Psoas muscle (tissue), 8 donors: ENCODE measurements around the gene OPRL1. TPM values are rescaled to one million over a fixed set of nuclear protein-coding genes. Genes with fewer than 3 reads are reported as not detected.
A peak's percentile ranks its signal among the peaks of the same experiment; 100 is the strongest.

Experiments used
- ATAC-seq, 4 donors: fragments of 200-7000 bp; cut with Tn5 transposase; one replicate each; pipeline ENCODE4 v1.9.1; 2020; ENCODE audit warnings: moderate library complexity in 3 of 4, mild to moderate bottlenecking in 2 of 4
- DNase-seq, 2 donors: peaks; one replicate each; pipeline ENCODE4 v3.0.0-alpha.2; 2020
- H3K27ac ChIP-seq: fragments of 200-600 bp; one replicate; pipeline ENCODE4 v1.8.0; 2022
- H3K27me3 ChIP-seq, 3 donors: fragments of 200-600 bp in 1 of 3; one replicate each; pipeline versions ENCODE4 v1.6.1 to v1.8.0; 2013 to 2022; ENCODE audit warnings: low read length in 2 of 3, mild to moderate bottlenecking in 2 of 3, moderate library complexity in 1 of 3; ENCODE audit not compliant: insufficient read depth in 3 of 3
- H3K36me3 ChIP-seq, 2 donors: fragments of 200-600 bp in 1 of 2; one replicate each; pipeline versions ENCODE4 v1.6.1 to v1.8.0; 2013 to 2022; ENCODE audit warnings: low read depth in 1 of 2, mild to moderate bottlenecking in 1 of 2, moderate library complexity in 1 of 2; ENCODE audit not compliant: insufficient read depth in 1 of 2
- H3K4me1 ChIP-seq: fragments of 200-600 bp; one replicate; pipeline ENCODE4 v1.8.0; 2022
- H3K4me3 ChIP-seq: fragments of 200-600 bp; one replicate; pipeline ENCODE4 v1.8.0; 2022; ENCODE audit warnings: mild to moderate bottlenecking
- H3K9me3 ChIP-seq: fragments of 200-600 bp; one replicate; pipeline ENCODE4 v1.8.0; 2022
- WGBS, 3 donors: extraction: QIAGEN DNeasy Blood & Tissue Kit; methylation state at CpG; one replicate each; pipeline versions ENCODE4 v1.1.6 to v1.1.7; 2013; 5-methylcytosine and 5-hydroxymethylcytosine counted together
- intact Hi-C, 2 donors: fragments of 100-400 bp; cut with DNase I; formaldehyde crosslinking; loops; one replicate each; pipeline versions ENCODE4 v1.11.0 to v1.14.2; 2022
- polyA plus RNA-seq, 3 donors: library from polyadenylated mRNA; stranded (reverse); fragments of 200-250 nt; gene quantifications; one replicate each; pipeline ENCODE4 v1.2.3, GENCODE V29; 2013
- total RNA-seq, 4 donors: library from RNA; stranded (reverse); fragmentation: NEBNext Ultra II Directional in 2 of 4; extraction: Animal tissue kit (Norgen Biotek cat#: 25700) in 2 of 4; gene quantifications; one replicate each; pipeline versions ENCODE4 v1.2.1 to v1.2.4, GENCODE V29; 2021 to 2023
- TF ChIP-seq, protein P1 (sequence below): fragments of 200-600 bp; IDR thresholded peaks from one replicate; pipeline ENCODE4 v1.8.0; 2022; ENCODE audit warnings: antibody characterized with exemption
- donor health status: healthy with polysubstance abuse.
- donor health status: DM: no; HTN: no; CAD: no; lungs with moderate emphysema.
- donor health status: Bipolar disorder and iron deficiency.
- donor health status: healthy.
- donor health status: DM: yes; HTN: yes; CAD: no.
- donor health status: DM: no; HTN: no; CAD: no.
- donor health status: DM: no; HTN: no; CAD: no.
- donor health status: DM: yes; HTN: yes; CAD: no.

Gene OPRL1
- total and polyA plus RNA-seq, 7 donors = 0.03 to 0.94 (median 0.17) TPM

DNA sequence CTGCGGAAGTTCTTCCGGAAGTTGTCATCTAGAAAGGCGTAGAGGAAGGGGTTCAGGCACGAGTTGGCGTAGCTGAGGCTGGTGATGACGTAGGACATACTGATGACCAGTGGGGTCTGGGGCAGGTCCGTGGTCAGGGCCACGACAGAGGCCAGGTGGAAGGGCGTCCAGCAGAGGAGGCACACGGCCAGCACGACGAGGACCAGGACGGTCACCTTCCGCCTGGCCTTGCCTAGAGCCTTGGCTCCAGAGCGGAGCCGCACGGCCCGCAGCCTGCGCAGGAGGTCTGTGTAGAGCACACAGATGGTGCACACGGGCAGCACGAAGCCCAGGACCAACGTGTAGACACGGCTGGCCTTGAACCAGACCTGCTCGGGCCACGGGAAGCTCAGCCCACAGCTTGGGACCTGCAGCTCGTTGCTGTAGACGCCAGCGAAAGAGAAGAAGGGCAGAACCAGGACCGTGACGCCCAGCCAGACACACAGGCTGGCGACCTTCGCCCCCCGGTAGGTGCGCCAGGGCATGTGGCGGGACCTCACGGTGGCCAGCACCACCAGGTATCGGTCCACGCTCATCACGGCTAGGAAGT lies 26.1 kb downstream of the OPRL1 start:
- TF ChIP-seq, protein P1, sequence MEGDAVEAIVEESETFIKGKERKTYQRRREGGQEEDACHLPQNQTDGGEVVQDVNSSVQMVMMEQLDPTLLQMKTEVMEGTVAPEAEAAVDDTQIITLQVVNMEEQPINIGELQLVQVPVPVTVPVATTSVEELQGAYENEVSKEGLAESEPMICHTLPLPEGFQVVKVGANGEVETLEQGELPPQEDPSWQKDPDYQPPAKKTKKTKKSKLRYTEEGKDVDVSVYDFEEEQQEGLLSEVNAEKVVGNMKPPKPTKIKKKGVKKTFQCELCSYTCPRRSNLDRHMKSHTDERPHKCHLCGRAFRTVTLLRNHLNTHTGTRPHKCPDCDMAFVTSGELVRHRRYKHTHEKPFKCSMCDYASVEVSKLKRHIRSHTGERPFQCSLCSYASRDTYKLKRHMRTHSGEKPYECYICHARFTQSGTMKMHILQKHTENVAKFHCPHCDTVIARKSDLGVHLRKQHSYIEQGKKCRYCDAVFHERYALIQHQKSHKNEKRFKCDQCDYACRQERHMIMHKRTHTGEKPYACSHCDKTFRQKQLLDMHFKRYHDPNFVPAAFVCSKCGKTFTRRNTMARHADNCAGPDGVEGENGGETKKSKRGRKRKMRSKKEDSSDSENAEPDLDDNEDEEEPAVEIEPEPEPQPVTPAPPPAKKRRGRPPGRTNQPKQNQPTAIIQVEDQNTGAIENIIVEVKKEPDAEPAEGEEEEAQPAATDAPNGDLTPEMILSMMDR = no peak
- H3K27ac ChIP-seq = no peak overlapping the region
- no peaks in the 10 kb centered on the region for H3K36me3 ChIP-seq
- intact Hi-C loops = no loop called here
- no peak overlapping the region for H3K4me3 ChIP-seq
- H3K4me1 ChIP-seq = peaks cover 4% of the 10 kb centered on the region
- WGBS, 3 donors = 87 to 91% (median 89%) methylated on average over 39 of the region's 39 CpGs
- ATAC-seq (no peak), DNase-seq (peak in 1 of 2 donors; percentile 35)
- H3K9me3 ChIP-seq = no peaks in the 10 kb centered on the region
- H3K27me3 ChIP-seq = peaks cover 0 to 46% (median 25%) of the 10 kb centered on the region in 3 donors

DNA sequence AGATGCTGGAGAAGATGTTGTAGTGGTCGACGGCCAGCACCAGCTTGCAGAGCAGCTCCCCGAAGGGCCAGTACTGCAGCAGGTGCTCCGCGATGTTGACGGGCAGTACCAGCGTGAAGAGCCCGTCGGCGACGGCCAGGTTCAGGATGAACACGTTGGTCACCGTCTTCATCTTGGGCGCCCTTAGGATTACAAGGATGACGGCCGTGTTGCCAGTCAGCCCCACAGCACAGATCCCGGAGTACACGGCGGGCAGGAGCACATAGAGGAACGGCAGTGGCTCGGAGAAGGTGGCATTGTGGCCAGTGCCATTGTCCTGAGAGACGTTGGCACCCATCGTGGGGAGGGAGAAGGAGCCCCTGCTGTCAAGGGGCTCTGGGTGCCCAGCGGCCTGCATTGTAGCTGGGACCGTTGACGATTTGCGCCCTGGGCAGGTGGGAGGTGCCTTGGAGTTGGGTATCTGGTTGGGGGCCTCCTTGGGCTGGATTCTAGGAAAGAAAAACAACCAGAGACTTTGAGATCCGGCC lies 26.6 kb downstream of the OPRL1 start:
- intact Hi-C loops = no loop called here
- H3K27me3 ChIP-seq = peaks cover 0 to 40% (median 24%) of the 10 kb centered on the region in 3 donors
- H3K27ac ChIP-seq = no peak overlapping the region
- H3K4me1 ChIP-seq = peaks cover 4% of the 10 kb centered on the region
- ATAC-seq (no peak), DNase-seq (peak; percentile 8 to 45)
- WGBS, 3 donors = 75 to 79% (median 75%) methylated on average over 28 of the region's 28 CpGs
- TF ChIP-seq, protein P1 = no peak
- H3K9me3 ChIP-seq = no peaks in the 10 kb centered on the region
- no peaks in the 10 kb centered on the region for H3K36me3 ChIP-seq
- no peak overlapping the region for H3K4me3 ChIP-seq

DNA sequence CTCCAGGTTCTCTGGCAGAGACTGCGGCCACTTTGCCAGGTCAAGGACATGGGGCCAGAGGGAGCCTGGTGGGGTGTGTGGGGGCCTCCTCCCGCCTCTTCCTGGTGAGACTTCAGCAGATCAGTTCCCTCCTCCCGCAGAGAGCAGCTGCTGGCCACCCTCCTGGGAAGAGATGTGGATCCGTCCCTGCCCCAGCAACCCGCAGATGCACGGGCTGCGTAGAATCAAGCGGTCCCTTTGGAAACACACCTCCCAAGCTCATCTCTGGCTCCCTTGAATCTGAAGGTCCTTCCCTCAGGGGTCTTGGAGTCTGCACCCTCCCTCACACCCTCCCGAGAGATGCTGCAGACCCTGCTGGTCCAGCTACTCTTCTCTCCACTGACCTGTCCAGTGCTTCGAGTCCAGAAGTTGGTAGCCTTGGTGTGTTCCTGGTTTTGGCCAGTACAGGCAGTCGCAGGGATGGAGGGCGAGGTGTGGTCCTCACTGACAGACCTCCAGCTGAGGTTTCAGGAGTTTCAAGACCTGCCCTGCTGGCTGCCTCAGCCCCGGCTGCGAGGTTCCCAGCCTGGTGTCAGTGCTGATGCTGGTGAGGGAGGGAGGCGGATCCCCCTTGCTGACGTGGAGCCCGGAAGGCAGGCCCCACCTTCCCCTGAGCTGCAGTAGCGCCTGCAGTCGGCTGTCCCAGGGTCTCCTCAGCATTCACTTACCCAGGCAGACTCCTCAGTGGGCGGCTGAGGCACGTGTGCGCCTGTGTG lies 27.3 kb downstream of the OPRL1 start, which contains the start of gene NPBWR2:
Gene NPBWR2 (minus strand): TSS at position 585 of the 755 bp plus-strand sequence. CDS start 734 bp downstream, outside the sequence.
- Histone ChIP-seq H3K27ac (no peak within 1 kb of the TSS), H3K4me1 (peaks cover 4% of the 10 kb centered on the region), H3K27me3 (peaks cover 0 to 34% (median 19%) of the 10 kb centered on the region in 3 donors), H3K9me3 (no peaks in the 10 kb centered on the region), H3K36me3 (no peaks in the 10 kb centered on the region), H3K4me3 (no peak within 1 kb of the TSS)
- TF ChIP-seq, protein P1 = no peak
- intact Hi-C loops = no loop called here
- WGBS, 3 donors = 42 to 54% (median 43%) methylated on average over 20 to 22 of the region's 22 CpGs
- ATAC-seq (no peak), DNase-seq (peak; percentile 8 to 42)

DNA sequence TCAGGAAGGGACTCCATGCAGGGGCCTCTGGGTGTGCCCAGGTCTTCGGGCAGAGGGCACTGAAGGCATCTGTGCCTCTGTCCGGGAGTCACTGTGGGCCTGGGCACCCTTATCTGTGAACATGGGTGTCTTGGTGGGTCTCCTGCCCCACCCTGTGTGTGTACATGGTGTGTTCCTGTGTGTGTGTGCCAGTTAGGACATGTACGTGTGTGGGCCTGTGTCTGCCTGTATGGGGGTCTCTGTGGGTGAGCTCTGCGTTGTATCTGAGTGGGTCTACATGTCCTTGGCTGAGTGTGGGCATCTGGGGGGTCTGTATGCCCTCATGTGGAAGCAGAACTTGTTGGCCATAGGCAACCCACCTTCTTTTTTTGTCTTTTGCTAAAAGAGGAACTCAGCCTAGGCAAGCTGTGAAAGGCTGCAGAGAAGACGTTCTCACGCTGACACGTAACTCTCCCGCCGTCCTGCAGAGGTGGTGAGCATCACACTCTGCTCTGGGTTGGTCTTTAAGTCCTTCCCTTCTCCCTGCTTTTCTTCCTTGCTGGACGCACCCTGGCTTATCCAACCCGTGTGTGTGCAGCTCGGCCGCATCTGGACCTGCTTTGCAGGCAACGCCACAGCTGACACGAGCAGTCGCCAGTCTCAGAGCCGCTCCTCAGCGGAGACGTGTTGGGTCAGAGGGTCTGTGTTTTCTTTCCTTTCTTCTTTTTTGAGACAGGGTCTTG lies 28.0 kb downstream of the OPRL1 start:
- no peak overlapping the region for H3K27ac ChIP-seq
- H3K27me3 ChIP-seq = peaks cover 0 to 26% (median 15%) of the 10 kb centered on the region in 3 donors
- WGBS, 3 donors = 65 to 70% (median 68%) methylated on average over 19 of the region's 19 CpGs
- TF ChIP-seq, protein P1 = no peak
- DNase-seq (peak in 1 of 2 donors; percentile 34), ATAC-seq (no peak)
- no peaks in the 10 kb centered on the region for H3K36me3 ChIP-seq
- intact Hi-C loops = no loop called here
- no peak overlapping the region for H3K4me3 ChIP-seq
- no peaks in the 10 kb centered on the region for H3K4me1 ChIP-seq
- no peaks in the 10 kb centered on the region for H3K9me3 ChIP-seq
